Stimulated activated CD8-positive, alpha-beta memory T cell treated with anti-CD3 and anti-CD28 coated beads, Interleukin-7, amount 100 ng/mL, for 4 hours (primary cell): ENCODE data around the gene PITPNM3.
"Not testable (repeated sequence)": the region's sequence is repeated elsewhere in the genome, so short reads cannot be mapped to it uniquely, and the experiment has no call there.

Experiments used
- DNase-seq, 2 donors: peaks; one replicate each; pipeline ENCODE4 v3.0.0-alpha.2; 2020; ENCODE audit warnings: low read depth in 2 of 2

Gene PITPNM3

DNA sequence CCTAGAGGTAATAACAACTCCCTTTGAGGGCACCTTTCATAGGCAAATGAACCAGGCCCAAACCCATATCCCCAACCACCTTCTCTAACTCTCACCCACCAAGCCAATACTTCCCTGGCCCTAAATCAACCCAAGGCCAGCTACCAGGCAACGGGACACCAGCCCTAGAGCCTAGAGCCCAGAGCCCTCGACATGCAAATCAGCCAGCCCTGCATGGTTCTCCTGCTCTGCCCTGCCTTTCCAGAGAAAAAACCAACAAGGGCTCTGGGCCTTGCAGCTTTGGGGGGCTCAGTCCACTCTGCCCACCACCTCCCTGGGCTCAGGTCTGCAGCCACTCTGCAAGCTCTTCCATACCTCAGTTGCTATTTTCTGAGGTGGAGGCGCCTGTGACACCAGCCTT lies 55.0 kb downstream of the PITPNM3 start:
- DNase-seq = no peak

DNA sequence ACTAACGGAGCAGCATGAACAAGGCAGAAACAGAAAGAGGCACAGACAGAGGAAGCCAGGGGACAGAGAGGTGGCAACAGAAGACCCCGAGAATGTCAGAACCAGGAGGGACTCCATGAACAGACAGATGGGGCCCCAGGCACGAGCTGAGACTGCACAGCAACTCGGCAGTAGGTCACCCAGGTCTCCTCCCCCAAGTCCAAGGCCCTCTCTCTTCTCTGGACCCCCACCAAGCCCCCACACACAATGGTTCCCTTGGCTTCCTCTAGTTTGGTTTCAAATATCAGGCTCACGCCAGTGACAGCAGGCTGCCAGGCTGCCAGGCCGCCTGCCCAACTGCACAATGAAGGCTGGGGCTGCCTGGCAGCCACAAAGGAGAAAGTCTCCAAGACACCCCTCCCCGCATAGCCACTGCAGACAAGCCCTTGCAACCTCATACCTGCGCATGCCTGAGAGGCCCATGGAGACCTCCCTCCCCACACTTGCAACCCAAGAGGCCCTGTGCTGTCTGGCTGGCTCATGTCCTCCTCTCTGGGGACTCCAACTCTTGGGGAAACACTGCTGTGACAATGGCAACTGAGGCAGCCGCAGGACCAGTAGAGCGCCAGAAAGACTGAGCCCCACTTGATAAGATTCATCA lies 57.3 kb downstream of the PITPNM3 start:
- DNase-seq = no peak

DNA sequence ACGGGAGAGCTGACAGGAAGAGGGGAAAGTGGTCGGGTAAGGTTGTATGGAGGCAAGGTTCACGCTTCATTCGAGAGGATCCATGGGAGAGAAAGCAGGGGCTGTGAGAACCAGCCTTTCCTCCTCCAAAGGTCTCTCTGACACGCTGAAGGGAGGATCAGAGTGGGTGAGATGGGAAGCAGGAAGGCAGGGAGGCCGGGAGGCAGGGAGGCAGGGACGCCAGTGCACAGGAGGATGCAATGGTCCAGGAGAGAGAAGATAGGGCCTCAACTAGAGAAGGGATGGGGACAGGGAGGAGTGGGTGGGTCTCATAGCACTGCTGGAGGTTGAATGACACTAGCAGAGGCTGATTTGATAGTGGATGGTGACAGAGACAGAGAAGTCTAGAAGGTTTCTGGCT lies 58.0 kb downstream of the PITPNM3 start:
- DNase-seq = no peak

DNA sequence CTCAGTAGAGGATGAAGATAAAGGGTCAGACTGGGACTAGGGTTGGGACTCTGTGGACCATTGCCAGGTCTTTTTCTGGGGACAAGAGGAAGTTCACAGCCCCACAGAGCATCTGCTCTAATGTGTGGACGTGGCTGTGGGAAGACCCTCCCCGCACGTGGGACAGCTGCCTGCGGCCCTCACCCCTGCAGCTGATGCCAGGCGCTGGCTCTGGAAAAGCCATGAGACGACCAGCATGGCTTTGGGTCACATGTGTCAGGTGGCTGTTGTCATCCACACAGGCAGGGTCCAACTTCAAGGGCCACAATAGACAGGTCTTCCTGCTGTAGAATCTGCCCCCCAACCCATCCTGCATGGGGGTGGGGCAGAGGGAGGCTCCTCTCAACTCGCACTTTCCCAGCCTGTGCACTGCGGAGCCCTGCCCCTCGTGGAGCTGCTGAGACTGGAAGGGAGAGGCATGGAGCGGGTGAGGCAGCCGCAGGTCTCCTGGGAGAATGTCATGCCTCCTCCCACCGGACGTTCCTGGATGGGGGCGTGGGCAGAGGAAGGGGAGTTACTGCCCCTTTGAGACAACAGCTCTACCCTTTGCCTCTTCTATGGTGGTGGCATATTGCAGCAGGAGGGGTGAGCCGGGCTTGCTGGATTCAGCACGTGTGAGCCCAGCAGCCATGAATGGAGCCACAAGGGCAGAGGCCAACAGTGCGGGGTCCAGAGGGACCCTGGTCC lies 58.7 kb downstream of the PITPNM3 start:
- no peak for DNase-seq

DNA sequence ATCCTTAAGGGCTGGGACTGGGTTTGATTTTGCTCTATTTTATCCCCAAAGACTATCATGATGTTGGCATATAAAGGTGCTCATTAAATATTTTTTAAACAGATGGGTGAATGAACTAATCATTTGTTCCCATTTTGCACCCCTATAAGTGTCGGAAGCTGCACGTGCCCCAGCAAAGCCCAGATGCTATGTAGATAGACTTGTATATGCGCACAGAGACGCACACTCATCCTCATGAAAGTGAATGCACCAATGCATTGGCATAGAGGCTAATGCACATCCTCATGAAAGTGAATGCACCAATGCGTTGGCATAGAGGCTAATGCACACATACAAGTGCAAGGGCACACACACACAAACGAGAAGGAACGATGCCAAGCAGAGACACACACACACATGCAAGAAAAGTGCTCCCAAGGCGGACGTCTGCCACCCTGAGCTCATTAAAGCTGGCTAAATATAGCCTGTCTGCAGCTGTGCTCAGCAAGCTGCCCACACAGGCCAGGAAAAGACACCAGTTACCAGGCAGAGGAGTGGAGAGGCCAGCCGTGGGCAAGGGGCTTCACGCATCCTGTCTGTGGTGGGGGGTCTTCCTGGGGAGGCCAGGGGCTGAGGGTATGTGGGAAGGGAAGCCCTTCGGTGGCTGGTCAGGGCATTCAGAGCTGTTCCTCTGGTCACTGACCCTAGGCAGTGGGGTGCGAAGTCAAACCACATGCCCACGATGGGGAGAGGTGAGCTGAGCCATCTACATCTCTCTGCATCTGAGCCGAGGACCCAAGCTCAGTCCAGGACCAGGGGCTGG lies 59.5 kb downstream of the PITPNM3 start:
- no peak for DNase-seq

DNA sequence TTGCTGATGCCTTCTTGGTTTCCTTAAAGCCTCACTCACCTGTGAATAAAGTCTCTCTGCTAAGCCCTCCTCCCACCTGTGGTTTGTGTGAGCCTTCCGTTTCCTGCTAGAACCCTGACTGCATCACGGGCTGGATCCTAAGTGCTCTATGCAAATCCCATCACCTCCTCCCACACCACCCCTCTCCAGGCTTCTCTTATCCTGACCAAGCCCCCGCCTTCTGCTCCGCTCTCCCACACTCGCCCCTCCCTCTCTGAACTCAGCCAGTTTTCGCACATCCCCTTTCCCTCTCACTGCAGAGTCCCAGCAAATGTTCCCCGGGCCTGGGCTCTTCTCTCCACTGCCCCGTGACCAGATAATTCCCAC lies 60.3 kb downstream of the PITPNM3 start:
- no peak for DNase-seq

DNA sequence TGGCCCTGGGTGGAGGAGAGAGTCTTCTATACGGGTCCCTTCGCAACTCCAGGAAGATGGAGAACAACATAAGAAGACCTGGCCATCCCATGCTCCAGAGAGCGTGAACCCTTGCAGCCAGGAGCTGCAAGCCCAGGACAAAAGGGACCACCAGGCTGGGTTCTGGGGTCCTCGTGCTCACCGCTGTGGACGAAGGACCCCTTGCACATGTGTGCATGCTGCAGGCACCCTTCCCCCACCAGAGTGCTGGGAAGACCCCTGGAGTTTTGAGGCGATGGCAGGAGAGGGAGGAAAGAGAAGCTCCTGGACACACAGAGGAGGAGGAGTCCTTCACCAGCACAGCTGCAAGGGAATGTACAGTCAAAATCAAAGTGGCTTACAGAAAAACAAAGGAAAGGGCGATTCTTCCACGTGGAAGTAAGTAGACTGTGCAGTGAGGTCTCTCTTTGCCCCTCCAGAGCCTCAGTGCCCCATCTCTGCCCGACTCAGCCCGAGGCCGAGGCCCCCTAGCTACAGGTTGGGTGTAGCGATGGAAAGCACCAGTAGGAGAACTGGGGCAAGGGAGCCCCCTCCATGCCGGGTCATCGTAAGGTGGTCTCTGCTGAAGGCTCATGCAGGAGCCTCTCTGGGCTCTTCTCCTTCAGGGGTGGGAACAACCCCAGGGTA lies 60.8 kb downstream of the PITPNM3 start:
- no peak for DNase-seq

DNA sequence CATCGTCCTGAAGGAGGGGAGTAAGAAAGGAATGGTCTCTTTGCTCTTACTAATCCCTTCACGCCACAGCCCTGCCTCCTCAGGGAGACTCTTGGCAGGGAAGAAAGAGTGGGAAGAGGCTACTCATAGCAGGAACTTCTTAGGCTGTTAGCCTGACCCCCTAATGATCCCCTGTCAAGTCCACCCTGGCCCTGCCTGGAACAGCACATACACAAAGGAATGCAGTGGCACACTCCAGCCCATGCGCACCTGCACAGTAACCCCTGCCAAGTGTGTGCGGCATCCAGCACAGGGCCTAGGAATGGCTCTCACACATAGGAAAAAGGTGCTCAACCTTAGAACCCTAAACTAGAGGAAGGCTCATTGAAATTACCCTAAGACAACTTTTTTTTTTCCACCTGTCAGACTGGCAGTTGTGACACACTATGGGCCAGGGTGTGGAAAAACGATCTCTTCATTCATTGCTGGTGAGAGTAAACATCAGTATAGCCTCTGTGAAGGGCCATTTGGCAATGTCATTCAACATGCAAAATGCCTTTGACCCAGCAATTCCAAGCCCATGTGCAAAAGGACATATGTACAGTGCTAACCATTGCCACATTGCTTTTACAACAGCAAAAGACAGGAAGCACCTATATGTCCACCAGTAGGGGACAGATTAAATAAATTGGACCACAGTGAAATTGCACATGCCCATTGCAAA lies 62.0 kb downstream of the PITPNM3 start:
- DNase-seq = no peak

DNA sequence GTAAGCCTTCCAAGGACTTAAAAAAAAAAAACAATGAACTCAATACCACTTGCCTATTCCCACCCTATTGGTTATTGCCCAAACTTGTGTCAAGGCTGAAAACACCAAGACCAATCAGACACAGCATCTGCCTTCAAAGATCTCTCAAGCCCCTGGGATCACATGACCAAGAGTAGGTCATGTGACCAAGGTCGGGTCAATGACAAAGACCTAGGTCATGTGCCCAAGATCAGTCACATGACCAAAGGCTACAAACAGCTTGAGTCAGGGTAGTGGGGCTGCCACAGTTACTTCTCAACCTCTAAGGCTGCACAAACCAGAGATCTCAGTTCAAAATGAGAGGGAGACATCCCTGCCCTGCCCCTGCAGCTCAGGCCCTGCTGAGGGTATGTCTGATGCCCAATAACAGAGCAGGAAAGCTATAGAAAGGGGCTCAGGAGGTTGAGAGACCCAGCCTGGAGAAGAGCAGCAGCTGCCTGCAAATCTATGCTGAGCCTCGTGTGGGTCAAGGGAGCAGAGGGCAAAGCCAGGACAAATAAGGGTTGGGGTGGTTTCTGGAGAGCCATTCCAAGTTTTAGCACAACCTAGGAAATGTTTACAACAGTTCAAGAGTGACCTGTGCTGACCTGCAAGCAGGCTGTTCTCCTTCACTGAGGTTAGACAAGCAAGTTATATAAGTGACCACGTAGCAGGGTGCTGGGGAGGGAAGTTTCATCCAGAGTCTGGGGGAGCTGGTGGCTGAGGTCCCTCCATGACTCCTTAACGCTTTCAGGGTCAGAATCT lies 63.3 kb downstream of the PITPNM3 start:
- DNase-seq = no peak

DNA sequence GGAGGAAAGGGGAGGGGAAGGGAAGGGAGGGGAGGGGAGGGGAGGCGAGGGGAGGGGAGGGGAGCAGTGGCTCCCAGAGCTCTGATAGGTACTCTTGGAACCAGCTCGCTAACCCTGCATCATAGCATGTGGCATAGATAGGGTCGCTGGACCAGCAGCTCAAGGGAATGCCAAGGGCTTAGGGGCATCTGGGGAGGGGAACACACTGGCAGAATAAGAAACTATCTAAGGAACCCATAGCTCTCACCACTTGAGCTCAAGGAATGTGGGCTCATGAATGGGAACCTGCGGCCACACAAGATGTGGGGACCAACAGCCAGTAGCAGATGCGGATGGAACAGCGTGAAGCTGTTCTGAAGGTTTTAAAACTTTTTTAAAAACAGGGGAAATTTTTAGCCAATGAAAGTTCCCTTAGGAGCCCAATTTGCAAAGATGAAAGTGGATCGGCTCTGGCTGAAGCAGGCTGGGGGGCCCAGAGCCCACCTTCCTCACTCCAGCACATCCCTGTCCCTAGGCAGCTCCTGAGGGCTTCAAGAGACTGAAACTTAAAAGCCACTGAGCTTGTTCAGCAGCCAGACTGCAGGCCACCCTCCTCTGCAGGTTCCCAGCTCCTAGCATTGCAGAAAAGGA lies 65.2 kb downstream of the PITPNM3 start:
- DNase-seq = no peak

DNA sequence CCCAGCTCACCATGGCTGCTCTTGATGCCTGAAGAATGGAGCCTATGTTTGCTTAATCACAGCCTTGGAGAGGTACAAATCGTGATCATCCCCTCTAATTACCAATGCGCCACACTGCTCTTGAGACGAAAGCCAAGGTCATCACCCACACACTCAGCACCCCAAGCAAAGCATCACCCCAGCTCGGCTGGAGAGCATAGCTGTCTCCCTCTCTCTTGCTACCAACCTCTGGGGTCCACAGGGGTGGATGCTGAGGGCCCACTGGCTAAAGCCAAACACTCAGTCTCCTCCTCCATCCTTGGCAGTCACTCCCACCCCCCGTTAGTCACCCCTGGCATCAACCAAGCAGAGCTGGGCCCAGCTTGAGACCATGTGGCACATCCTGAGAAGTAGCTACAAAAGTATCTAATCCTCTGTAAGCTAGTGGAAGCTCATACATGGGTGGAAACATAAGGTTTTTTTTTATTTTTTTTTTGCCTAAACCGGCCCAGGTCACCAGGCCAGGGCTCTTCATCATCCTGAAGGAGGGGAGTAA lies 67.3 kb downstream of the PITPNM3 start:
- no peak for DNase-seq

DNA sequence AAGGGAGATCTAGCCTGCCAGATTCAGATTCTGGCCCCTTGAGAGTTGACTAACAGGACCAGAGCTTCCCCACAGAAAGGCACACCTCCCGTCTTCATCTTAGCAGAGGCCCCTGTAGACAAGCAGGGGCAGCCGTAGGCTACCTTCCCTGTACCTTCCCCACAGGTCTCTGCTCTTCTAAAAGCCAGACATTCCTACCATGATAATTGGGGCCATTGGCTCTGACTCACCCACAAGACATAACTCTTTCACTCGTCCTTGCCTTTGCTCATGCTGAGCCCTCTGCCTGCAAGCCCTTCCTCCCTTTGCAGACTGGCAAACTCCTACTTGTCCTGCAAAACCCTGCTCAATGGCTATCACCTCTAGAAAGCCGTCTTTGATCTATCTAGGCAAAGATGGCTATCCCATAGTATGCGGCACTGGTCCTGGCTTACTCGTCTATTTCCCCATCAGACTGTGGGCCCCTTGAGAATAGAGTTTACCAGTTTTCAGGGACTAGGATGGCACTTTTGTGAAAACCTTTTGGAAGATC lies 68.3 kb downstream of the PITPNM3 start:
- DNase-seq = no peak

DNA sequence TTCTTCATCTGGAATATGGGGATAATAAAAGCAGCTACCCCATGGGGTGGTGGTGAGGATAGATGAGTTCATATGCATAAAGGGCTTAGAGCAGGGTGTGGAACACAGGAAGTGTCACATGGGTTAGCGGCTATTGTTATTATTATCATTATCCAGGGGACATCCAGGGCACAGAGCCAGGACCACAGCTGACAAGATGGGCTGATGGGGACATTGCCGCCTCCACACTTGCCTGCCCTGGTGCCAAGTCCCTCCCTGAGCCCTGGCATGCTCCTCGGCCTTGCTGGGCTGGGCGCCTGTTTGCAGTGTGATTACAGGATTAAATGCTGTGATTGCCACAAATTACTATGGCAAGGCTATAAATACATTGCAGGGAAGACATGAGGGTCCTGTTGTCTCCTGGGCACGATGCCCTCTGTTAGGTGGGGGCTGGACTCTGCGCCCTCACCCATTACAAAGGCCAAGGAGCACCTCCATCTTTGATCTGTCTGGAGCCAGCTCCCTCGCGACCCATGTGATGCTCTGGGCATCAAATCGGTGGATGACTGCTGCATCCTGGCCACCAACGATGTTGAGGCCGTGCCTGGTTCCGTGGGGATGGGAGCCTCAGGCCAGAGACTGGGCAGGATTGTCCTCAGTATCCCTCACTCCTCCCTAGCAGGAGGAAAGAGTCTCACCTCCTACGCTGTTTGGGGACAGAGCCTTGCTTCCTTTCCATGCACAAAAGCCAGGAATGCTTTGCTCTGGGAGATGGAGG lies 68.9 kb downstream of the PITPNM3 start:
- DNase-seq = no peak

DNA sequence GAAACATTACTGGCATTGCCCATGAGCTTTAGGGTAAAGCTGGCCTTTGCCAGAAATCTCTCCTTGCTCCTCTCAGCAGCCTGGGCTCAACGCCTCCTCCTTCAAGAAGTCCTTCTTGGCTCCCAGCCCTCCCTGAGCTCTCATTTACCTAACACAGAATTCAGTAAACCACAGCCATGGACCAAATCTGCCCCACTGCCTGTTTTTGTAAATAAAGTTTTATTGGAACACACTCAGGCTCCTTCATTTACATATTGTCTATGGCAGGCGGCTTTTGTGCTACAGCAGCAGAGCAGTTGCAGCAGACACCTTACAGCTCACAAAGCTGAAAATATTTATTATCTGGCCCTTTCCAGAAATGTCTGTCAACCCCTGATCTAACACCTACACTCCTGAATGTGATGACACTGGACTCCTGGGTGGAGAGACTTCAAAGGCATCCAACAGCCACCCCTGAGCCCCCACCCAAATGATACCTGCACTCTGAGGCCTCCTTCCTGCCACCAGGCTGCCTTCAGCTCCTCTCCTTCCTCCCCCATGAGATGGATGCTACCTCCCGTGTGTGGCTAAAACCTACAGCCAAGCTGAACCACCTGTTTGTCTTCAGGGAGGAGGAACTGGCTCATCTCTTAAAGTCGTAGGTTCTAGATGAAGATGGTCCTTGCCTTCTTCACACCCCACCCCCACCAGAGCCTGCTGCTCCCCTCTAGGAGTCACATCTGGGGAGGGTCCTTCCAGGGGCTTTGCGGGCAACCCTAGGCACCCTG lies 70.5 kb downstream of the PITPNM3 start:
- no peak for DNase-seq

DNA sequence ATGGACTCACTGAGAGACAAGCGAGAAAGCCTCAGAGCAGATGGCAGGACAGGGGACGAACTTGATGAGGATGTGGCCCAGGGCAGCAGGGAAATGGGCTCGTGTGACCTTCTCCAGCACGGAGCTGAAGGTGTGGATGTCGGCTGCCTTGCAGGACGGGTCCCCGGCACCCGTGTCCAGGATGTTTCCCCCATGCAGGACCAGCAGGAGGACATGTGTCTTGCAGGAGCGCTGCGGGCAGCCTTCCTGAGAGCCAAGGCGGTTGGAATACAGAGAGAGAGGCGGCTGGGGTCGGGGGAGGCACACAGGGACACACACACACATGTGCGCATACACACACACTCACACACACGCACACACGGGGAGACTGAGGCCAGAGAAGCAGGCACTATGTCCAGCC lies 72.8 kb downstream of the PITPNM3 start:
- no peak for DNase-seq

DNA sequence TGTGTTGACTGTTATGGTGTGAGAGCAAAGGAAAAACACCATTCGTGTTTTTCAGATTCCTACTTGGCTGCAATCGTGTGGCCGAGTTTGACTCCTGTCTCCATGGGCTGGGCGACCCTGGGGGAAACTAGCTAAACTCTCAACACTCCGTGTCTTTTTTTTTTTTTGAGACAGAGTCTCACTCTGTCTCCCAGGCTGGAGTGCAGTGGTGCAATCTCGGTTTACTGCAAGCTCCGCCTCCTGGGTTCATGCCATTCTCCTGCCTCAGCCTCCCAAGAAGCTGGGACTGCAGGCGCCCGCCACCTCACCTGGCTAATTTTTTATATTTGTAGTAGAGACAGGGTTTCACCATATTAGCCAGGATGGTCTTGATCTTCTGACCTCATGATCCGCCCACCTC lies 73.6 kb downstream of the PITPNM3 start:
- not testable (repeated sequence) for DNase-seq

DNA sequence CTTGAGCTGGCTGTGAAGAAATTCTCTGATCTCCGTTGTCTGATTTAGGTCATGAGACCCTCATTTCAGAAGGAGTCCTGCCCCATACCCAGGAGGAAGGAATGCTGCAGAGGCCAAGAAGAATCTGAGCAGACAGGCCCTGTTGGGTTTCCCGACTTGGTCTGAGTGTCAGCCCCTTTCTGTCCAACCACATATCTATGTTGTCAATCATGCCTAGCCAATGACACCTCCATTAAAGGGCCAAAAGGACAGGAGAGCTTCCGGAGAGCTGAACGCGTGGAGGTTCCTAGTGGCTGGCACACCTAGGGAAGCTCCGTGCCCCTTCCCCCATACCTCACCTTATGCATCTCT lies 74.3 kb downstream of the PITPNM3 start:
- no peak for DNase-seq

DNA sequence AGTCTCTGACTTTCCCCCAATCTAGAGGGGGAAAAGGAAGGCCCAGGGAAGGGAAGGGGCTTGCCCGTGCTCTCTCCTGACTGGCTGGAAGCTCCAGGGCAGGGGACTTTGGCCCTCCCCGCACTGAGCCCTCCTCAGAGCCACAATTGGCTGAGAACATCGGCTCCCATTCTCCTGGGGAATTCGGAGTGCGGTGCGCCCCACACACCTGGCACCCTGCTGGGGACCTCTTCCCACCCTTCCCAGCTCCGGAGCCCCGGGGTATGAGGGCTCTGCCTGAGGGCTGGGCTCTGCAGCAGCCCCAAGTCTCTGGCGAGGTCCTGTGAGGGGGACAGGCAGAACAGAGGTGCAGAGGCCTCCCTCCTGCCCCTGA lies 76.1 kb downstream of the PITPNM3 start:
- DNase-seq = no peak
